Hepatocyte (in vitro differentiated cells): ENCODE measurements around the gene VWC2. TPM values are rescaled to one million over a fixed set of nuclear protein-coding genes. Genes with fewer than 3 reads are reported as not detected.

Experiments used
- DNase-seq: peaks from one replicate; pipeline ENCODE4 v3.0.0-alpha.2; 2016; ENCODE audit warnings: low spot score
- H2AFZ ChIP-seq: fragments of 200-600 bp; sonication (generic); 2 replicates; pipeline ENCODE4 v1.6.0; 2016; ENCODE audit warnings: antibody characterized with exemption, mild to moderate bottlenecking
- H3K27ac ChIP-seq: fragments of 200-600 bp; sonication (generic); 2 replicates; pipeline ENCODE4 v1.5.1; 2016; ENCODE audit warnings: mild to moderate bottlenecking
- H3K27me3 ChIP-seq: fragments of 200-600 bp; sonication (generic); 2 replicates; pipeline ENCODE4 v1.6.1; 2016
- H3K36me3 ChIP-seq: fragments of 200-600 bp; sonication (generic); replicated peaks from 2 replicates; pipeline ENCODE4 v1.5.1; 2016; ENCODE audit warnings: low read depth; ENCODE audit not compliant: insufficient read depth
- H3K4me1 ChIP-seq: fragments of 200-600 bp; sonication (generic); 2 replicates; pipeline ENCODE4 v1.5.1; 2016; ENCODE audit warnings: mild to moderate bottlenecking, moderate library complexity; ENCODE audit not compliant: insufficient read depth
- H3K4me2 ChIP-seq: fragments of 200-600 bp; sonication (generic); 2 replicates; pipeline ENCODE4 v1.6.0; 2016
- H3K4me3 ChIP-seq: fragments of 200-600 bp; sonication (generic); 2 replicates; pipeline ENCODE4 v1.5.1; 2016; ENCODE audit warnings: mild to moderate bottlenecking
- H3K79me2 ChIP-seq: fragments of 200-600 bp; sonication (generic); 2 replicates; pipeline ENCODE4 v1.6.0; 2017; ENCODE audit warnings: mild to moderate bottlenecking
- H3K9me2 ChIP-seq: fragments of 200-600 bp; sonication (generic); replicated peaks from 2 replicates; pipeline ENCODE4 v1.6.0; 2017; ENCODE audit warnings: mild to moderate bottlenecking; ENCODE audit not compliant: insufficient read depth
- H3K9me3 ChIP-seq: fragments of 200-600 bp; sonication (generic); 2 replicates; pipeline ENCODE4 v1.5.1; 2016; ENCODE audit warnings: low read depth, mild to moderate bottlenecking
- H4K20me1 ChIP-seq: fragments of 200-600 bp; sonication (generic); 2 replicates; pipeline ENCODE4 v1.6.0; 2016; ENCODE audit warnings: mild to moderate bottlenecking; ENCODE audit not compliant: insufficient read depth, poor library complexity, severe bottlenecking
- EZH2 ChIP-seq: fragments of 200-600 bp; sonication (generic); IDR thresholded peaks from 2 replicates; pipeline ENCODE4 v1.6.1; 2016; ENCODE audit warnings: antibody characterized with exemption, mild to moderate bottlenecking, borderline replicate concordance
- EZH2phosphoT487 ChIP-seq: fragments of 200-600 bp; sonication (generic); IDR thresholded peaks from one replicate; pipeline ENCODE4 v1.6.1; 2018; ENCODE audit warnings: antibody characterized with exemption, mild to moderate bottlenecking, low read depth, moderate library complexity; ENCODE audit not compliant: unreplicated experiment, severe bottlenecking
- whole genome bisulfite sequencing: methylation state at CpG from one replicate; pipeline ENCODE4 v1.1.6; 2016; ENCODE audit warnings: low lambda C conversion rate; ENCODE audit errors: missing lambda C conversion rate; 5-methylcytosine and 5-hydroxymethylcytosine counted together
- polyA plus RNA-seq: library from polyadenylated mRNA; unstranded; fragments of >200 nt; fragmentation: Nextera tagmentation; extraction: Ambion mirVana; gene quantifications from 2 replicates; pipeline ENCODE4 v1.2.1, GENCODE V29; 2016
- total RNA-seq: library from RNA; depleted of rRNA; stranded (reverse); fragments of >200 nt; gene quantifications from 2 replicates; pipeline ENCODE4 v1.2.3, GENCODE V29; 2014
- TF ChIP-seq, protein P1 (sequence below): fragments of 200-600 bp; sonication (generic); IDR thresholded peaks from 2 replicates; pipeline ENCODE4 v1.5.1; 2016; ENCODE audit warnings: antibody characterized with exemption, mild to moderate bottlenecking; ENCODE audit not compliant: poor library complexity

The VWC2 gene
- total and polyA plus RNA-seq, 2 experiments from 2014 or later, result not detected

DNA sequence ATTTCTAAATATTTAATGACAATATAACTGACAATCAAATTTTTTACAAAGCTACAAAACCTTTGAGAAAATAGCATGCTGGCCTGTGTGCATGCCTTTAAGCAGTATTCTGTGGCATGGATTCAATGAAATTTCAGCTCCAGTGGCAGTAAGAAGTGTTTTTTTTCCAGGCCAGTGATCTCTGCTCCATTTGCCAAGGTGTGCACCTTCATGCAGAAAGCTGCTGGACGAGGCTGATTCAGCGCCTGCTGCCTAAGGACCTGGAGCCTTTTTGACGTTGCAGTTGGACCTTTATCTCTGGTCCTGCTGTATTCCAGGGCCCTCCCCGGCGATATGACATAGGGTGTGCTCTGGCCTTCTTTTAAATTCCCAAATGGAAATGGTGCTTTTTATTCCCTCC is 26.6 kb downstream of the VWC2 start:
- H3K27me3 ChIP-seq, result no peaks in the 10 kb centered on the region
- WGBS, result 86% methylated on average over 5 of the region's 5 CpGs
- no peak for DNase-seq

DNA sequence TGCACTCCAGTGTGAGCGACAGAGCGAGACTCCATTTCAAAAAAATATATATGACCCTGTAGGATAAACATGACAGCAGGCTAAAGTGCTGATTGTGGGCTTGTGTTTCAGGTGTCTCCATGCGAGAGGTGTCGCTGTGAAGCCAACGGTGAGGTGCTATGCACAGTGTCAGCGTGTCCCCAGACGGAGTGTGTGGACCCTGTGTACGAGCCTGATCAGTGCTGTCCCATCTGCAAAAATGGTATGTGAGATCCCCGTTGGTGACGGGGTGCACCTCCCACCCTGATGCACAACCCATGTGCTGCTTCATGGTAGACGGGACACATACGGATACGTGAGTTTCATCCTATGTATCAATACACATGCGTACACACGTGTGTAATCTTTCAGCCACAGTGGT is 29.2 kb downstream of the VWC2 start:
- WGBS, result 93% methylated on average over 15 of the region's 15 CpGs
- no peaks in the 10 kb centered on the region for H3K36me3 ChIP-seq
- no peak overlapping the region for H3K4me2 ChIP-seq
- H3K9me2 ChIP-seq, result no peaks in the 10 kb centered on the region
- H2AFZ ChIP-seq, result no peak overlapping the region
- H3K9me3 ChIP-seq, result no peaks in the 10 kb centered on the region
- H3K4me1 ChIP-seq, result no peaks in the 10 kb centered on the region
- H3K27ac ChIP-seq, result no peak overlapping the region
- DNase-seq, result no peak
- H4K20me1 ChIP-seq, result no peaks in the 10 kb centered on the region
- H3K27me3 ChIP-seq, result no peaks in the 10 kb centered on the region
- no peaks in the 10 kb centered on the region for H3K79me2 ChIP-seq
- TF ChIP-seq, protein P1, sequence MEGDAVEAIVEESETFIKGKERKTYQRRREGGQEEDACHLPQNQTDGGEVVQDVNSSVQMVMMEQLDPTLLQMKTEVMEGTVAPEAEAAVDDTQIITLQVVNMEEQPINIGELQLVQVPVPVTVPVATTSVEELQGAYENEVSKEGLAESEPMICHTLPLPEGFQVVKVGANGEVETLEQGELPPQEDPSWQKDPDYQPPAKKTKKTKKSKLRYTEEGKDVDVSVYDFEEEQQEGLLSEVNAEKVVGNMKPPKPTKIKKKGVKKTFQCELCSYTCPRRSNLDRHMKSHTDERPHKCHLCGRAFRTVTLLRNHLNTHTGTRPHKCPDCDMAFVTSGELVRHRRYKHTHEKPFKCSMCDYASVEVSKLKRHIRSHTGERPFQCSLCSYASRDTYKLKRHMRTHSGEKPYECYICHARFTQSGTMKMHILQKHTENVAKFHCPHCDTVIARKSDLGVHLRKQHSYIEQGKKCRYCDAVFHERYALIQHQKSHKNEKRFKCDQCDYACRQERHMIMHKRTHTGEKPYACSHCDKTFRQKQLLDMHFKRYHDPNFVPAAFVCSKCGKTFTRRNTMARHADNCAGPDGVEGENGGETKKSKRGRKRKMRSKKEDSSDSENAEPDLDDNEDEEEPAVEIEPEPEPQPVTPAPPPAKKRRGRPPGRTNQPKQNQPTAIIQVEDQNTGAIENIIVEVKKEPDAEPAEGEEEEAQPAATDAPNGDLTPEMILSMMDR, result no peak
- TF ChIP-seq EZH2phosphoT487 (no peak), EZH2 (no peak)
- no peak overlapping the region for H3K4me3 ChIP-seq

More for the DNA sequence above, 26.6 kb downstream of the VWC2 start:
- H3K4me3 ChIP-seq, result no peak overlapping the region
- no peaks in the 10 kb centered on the region for H3K9me3 ChIP-seq
- no peaks in the 10 kb centered on the region for H3K36me3 ChIP-seq
- no peaks in the 10 kb centered on the region for H3K79me2 ChIP-seq
- no peaks in the 10 kb centered on the region for H3K9me2 ChIP-seq
- H3K4me2 ChIP-seq, result no peak overlapping the region
- H2AFZ ChIP-seq, result no peak overlapping the region
- H3K4me1 ChIP-seq, result no peaks in the 10 kb centered on the region
- H3K27ac ChIP-seq, result no peak overlapping the region
- H4K20me1 ChIP-seq, result no peaks in the 10 kb centered on the region
- no peak for TF ChIP-seq EZH2phosphoT487
- no peak for TF ChIP-seq EZH2
- TF ChIP-seq, protein P1, result no peak

DNA sequence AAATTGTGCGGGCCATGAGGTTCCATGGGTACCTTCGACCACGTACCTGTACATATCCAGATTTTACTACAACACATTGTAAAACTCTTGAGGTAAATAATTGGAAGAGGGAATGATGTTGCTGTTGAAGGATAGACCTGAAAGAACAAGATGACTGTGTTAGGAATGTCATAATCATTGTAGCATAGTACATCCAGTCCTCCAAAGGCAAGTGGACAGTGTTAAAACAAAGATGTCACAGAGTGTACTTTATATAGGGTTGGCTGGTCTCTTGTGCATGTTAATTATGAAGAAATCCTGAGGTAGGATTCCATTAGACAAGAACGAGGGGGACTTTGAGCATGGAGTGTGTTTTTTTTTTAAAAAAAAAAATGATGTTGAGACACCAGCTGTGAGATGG is 30.4 kb downstream of the VWC2 start:
- DNase-seq, result no peak
- H3K36me3 ChIP-seq, result no peaks in the 10 kb centered on the region
- H3K79me2 ChIP-seq, result no peaks in the 10 kb centered on the region
- H3K9me3 ChIP-seq, result no peaks in the 10 kb centered on the region
- no peaks in the 10 kb centered on the region for H4K20me1 ChIP-seq
- TF ChIP-seq, protein P1, result no peak
- no peak for TF ChIP-seq EZH2phosphoT487
- TF ChIP-seq EZH2, result no peak
- H3K4me2 ChIP-seq, result no peak overlapping the region
- no peaks in the 10 kb centered on the region for H3K27me3 ChIP-seq
- no peak overlapping the region for H2AFZ ChIP-seq
- no peaks in the 10 kb centered on the region for H3K4me1 ChIP-seq
- H3K4me3 ChIP-seq, result no peak overlapping the region
- WGBS, result 94% methylated on average over 4 of the region's 4 CpGs
- H3K27ac ChIP-seq, result no peak overlapping the region
- no peaks in the 10 kb centered on the region for H3K9me2 ChIP-seq
